ENCODE results near the gene FNBP1.
"Not testable (repeated sequence)": the region's sequence is repeated elsewhere in the genome, so short reads cannot be mapped to it uniquely, and the experiment has no call there.

FNBP1 gene

GRCh38 chr9:129910628-129911567 is 132.1 kb downstream of the FNBP1 start:
- no peak for DNase-seq

- no peak for DNase-seq
These were observed 133.1 kb downstream of the FNBP1 start for GRCh38 chr9:129909851-129910250.

- DNase-seq: no peak
These were observed 134.1 kb downstream of the FNBP1 start for GRCh38 chr9:129908906-129909305.

- no peak for DNase-seq
These were observed 135.8 kb downstream of the FNBP1 start for GRCh38 chr9:129907201-129907600.

- no peak for DNase-seq
These were observed 136.7 kb downstream of the FNBP1 start for GRCh38 chr9:129906298-129906697.

GRCh38 chr9:129904734-129905133 is 138.3 kb downstream of the FNBP1 start:
- no peak for DNase-seq

- no peak for DNase-seq
These were observed 140.3 kb downstream of the FNBP1 start for GRCh38 chr9:129902740-129903134.

- DNase-seq: no peak
These were observed 140.8 kb downstream of the FNBP1 start for GRCh38 chr9:129901993-129902739.

GRCh38 chr9:129900263-129901027 is 142.5 kb downstream of the FNBP1 start:
- DNase-seq: no peak

GRCh38 chr9:129899620-129900019 is 143.4 kb downstream of the FNBP1 start:
- DNase-seq: no peak

GRCh38 chr9:129898185-129898584 is 144.8 kb downstream of the FNBP1 start:
- no peak for DNase-seq

- no peak for DNase-seq
These were observed 145.7 kb downstream of the FNBP1 start for GRCh38 chr9:129897263-129897662.

- DNase-seq: no peak
These were observed 147.4 kb downstream of the FNBP1 start for GRCh38 chr9:129895376-129896268.

- DNase-seq: peak; percentile 45
These were observed 148.7 kb downstream of the FNBP1 start for GRCh38 chr9:129894120-129894823.

- DNase-seq: no peak
These were observed 151.4 kb downstream of the FNBP1 start for GRCh38 chr9:129891569-129891968.

GRCh38 chr9:129890718-129891299 is 152.2 kb downstream of the FNBP1 start:
- DNase-seq: not testable (repeated sequence)

GRCh38 chr9:129889941-129890717 is 152.9 kb downstream of the FNBP1 start:
- no peak for DNase-seq

- no peak for DNase-seq
These were observed 153.7 kb downstream of the FNBP1 start for GRCh38 chr9:129889122-129889940.
